Stimulated activated CD4-positive, alpha-beta T cell treated with anti-CD3 and anti-CD28 coated beads, Interleukin-12 subunit alpha, Interleukin-12 subunit beta, amount 100 ng/mL, for 24 hours (primary cell): ENCODE results near the gene ATP5MK.
"Not testable (repeated sequence)": the region's sequence is repeated elsewhere in the genome, so short reads cannot be mapped to it uniquely, and the experiment has no call there.

Source experiments
- DNase-seq, 2 experiments: peaks; one replicate each; pipeline ENCODE4 v3.0.0-alpha.2; 2020; ENCODE audit warnings: low read depth in 2 of 2

The ATP5MK gene

DNA sequence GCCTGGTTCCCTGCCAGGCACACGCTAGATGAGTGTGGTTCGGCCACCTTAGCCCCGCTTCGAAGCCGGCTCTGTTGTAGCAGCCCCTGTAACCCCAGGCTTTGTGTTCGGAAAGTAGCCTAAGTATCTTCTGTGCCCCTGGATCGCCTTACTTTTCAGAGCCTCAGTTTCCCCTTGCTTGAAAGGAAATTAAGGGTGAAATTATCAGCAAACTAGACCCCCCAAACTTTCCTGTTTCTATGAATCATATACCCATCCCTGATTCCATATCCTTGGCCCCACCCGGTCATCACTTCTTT, 463 bp upstream of the ATP5MK start:
- DNase-seq = no peak

GRCh38 chr10:103395754-103396066, 565 bp downstream of the ATP5MK start:
- no peak for DNase-seq

DNA sequence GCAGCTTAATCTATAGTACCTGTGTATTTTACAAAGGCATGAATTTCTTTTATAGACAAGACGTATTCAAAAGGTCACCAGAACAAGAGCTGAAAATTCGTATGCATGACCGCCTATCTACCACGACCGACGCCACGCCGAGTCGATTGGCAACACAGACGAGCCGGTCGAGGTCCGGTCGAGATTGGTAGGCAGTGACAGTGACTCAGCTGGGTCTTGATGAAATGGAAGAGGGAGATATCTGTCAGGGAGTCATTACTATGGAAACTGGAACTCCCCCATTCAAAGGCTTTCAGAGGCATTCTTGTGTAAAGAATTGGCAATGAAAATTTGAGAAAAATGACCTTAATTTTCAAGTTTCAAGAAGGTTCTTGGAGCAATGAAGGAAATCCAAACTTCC, 2.1 kb downstream of the ATP5MK start:
- no peak for DNase-seq

GRCh38 chr10:103382769-103383168, 13.5 kb downstream of the ATP5MK start:
- DNase-seq = no peak

DNA sequence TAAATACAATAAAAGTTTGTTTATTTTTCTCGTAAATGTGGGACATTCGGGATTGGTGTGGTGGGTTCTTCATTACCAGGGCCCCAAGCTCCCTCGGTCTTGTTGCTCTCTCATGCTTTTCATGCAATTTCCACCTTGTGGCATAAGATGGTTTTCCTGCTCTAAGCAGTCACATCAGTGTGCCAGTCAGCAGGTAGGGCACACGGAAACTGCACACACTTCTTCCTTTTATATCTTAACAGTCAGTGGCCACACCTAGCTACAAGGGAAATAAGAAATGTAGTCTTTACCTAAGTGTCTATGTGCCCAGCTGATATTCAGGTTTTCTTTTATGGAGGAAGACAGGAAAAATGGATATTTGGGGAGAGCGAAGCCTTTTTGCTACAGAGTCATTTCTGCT, 22.0 kb downstream of the ATP5MK start:
- DNase-seq = no peak

- DNase-seq = no peak
Observed at GRCh38 chr10:103373544-103373943, 22.7 kb downstream of the ATP5MK start.

DNA sequence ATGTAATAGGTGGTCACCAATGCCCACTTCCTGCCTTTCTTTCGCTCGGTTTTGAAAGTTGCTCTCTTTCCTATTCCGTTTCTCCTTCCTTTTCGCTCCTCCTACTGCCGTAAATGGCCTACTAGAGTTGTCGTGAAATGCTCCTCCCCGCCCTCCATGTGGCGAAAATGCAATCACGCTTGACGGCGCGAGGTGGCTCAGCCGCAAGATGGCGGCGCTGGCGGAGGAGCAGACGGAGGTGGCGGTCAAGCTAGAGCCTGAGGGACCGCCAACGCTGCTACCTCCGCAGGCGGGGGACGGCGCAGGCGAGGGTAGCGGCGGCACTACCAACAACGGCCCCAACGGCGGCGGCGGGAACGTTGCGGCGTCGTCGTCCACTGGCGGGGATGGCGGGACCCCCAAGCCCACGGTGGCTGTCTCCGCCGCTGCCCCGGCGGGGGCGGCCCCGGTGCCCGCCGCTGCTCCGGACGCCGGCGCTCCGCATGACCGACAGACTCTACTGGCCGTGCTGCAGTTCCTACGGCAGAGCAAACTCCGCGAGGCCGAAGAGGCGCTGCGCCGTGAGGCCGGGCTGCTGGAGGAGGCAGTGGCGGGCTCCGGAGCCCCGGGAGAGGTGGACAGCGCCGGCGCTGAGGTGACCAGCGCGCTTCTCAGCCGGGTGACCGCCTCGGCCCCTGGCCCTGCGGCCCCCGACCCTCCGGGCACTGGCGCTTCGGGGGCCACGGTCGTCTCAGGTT, 28.3 kb downstream of the ATP5MK start, which contains the start of gene TAF5:
TAF5 (plus strand) TSS at position 195 of the 737 bp plus-strand sequence; CDS start at position 209, 14 bp downstream.
- peak; percentile 79 to 88 for DNase-seq

DNA sequence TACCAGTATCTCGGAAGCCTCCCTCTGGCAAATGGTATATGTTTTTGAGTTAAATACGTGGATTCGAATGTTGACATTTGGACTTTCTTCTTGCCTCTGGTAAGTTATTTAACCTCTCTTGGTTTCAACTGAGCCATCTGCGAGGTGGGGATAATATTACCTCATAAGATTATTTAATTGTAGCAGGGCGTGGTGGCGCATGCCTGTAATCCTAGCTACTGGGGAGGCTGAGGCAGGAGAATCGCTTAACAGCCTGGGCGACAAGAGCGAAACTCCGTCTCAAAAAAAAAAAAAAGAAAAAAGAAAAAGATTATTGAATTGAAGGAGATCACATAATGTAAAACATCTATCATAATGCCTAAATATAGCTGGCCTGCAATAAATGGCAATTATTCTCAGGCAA, 28.9 kb downstream of the ATP5MK start:
- DNase-seq = no peak

DNA sequence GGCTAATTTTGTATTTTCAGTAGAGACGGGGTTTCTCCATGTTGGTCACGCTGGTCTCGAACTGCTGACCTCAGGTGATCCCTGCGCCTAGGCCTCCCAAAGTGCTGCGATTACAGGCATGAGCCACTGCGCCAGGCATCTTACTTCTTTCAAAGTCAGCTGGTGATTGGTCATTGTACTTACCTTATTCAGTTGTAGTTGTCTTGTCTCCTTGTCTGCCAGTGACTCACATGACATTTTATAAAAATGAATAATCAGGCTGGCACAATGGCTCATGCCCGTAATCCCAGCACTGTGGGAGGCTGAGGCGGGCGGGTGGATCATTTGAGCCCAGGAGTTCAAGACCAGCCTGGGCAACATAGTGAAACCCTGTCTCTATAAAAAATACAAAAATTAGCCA, 35.5 kb downstream of the ATP5MK start:
- not testable (repeated sequence) for DNase-seq

- DNase-seq = not testable (repeated sequence)
Observed at GRCh38 chr10:103359493-103359892, 36.8 kb downstream of the ATP5MK start.

DNA sequence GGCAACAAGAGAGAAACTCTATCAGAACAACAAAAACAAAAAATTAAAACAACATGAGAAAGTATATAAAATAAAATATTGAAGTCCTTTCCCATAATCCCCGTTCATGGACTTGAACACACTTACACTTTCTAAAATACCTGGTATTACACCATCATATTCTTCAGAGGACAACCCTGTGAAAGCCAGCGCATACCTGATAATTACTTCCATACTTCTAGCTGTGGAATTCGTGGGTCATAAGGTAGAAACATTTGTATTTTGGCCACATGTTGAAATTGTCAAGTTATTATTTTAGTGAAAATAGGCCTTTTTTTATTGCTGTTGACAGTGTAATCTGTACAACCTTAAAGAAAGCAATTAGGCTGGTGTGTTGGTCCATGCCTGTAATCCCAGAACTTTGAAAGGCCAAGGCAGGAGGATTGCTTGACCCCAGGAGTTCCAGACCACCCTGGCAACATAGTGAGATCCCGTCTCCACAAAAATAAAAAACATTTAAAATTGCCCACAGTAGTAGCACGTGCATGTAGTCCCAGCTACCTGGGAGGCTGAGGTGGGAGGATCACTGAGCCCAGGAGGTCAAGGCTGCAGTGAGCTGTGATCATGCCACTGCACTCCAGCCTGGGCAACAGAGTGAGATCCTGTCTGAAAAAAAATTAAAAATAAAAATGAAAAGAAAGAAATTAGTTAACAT, 40.2 kb downstream of the ATP5MK start:
- DNase-seq = no peak

GRCh38 chr10:103354567-103354966, 41.7 kb downstream of the ATP5MK start:
- DNase-seq = not testable (repeated sequence)

DNA sequence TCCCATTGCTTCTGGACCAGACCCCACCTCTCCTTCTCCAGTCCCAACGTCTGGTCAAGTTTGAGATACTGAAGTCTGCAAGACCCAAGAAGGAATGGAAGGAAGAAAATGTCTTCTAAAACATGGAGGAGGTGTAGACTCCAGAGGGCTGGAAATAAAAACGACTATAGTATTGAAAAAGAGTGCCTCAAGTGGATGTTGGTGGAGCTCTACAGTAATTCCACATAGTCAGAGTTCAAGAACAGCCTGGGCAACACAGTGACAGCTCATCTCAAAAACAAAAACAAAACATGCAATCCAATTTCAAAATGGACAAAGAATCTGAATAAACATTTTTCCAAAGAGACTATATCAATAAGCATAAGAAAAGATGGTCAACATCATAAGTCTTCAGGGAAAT, 43.0 kb downstream of the ATP5MK start:
- no peak for DNase-seq

- DNase-seq = peak; percentile 53 to 71
Observed at GRCh38 chr10:103350517-103351260, 45.6 kb downstream of the ATP5MK start, which contains the start of gene PCGF6. PCGF6 (minus strand) TSS chr10:103351140; CDS start chr10:103351066, 74 bp downstream.

DNA sequence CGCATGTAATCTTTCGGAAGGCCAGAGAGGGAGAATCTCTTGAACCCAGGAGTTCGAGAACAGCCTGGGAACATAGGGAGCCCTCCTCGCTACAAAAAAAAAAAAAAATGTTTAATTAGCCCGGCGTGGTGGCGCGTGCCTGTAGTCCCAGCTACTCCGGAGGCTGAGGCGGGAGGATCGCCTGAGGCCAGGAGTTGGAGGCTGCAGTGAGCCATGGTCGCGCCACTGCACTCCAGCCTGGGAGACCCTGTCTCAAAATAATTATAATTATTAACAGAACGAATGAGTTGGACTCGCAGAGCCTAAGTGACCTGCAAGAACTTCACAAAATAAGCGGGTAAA, 46.1 kb downstream of the ATP5MK start:
- no peak for DNase-seq
